ENCODE results near the gene FAM180A.
"Not testable (repeated sequence)": the region's sequence is repeated elsewhere in the genome, so short reads cannot be mapped to it uniquely, and the experiment has no call there.

FAM180A gene

DNA sequence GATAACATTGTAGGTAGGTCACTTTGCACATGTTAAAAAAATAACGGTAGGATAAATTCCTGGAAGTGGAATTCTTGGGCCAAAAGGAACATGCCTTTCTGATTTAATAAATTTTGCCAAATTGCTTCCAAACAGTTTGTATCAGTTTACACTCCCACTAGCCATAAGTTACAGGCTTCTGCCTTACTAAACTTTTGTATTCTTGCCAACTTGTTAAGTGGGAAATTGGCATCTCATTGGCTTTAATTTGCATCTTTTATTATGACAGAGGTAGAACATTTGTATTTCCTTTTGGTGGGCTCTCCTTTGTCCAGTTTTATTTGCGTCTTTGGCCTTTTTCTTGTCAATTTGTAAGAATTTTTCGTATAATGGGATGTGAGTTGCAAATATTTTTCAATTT lies 38.3 kb upstream of the FAM180A start:
- Histone ChIP-seq H3K9me3 (ENCODE audit: control insufficient read depth in 5 of 5, low read length in 5 of 5) (no peaks in the 10 kb centered on the region), H3K9ac (ENCODE audit: low read length in 5 of 5) (no peak overlapping the region), H3K27ac (ENCODE audit: low read depth, low read length) (no peak overlapping the region), H3K4me3 (ENCODE audit: low read depth in 1 of 5, low read length in 5 of 5) (no peak overlapping the region), H3K4me1 (ENCODE audit: control insufficient read depth in 5 of 5, insufficient read depth in 5 of 5, low read length in 5 of 5) (peaks cover 0 to 27% (median 17%) of the 10 kb centered on the region in 5 donors), H3K36me3 (ENCODE audit: control insufficient read depth in 5 of 5, insufficient read depth in 5 of 5, low read length in 5 of 5) (no peaks in the 10 kb centered on the region), H3K27me3 (ENCODE audit: control insufficient read depth in 5 of 5, insufficient read depth in 4 of 5, low read length in 5 of 5) (no peaks in the 10 kb centered on the region)

DNA sequence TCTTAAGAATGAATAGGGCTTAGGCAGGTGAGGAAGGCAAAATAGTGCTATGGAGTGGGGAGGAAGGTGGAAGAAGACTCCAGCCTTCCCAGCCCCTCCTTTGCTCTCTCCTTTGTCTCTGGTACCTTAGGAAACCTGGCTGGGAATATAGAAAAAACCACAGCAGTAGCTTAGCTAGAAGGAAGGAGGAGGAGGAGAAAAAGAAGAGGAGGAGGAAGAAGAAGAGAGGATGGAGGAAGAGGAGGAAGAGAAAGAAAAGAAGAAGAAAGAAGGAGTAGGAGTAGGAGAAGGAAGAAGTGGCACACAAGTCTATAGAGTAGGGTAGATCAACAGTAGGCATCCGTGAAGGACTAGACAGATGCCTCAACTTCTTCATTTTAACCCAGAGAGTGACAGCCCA lies 36.5 kb upstream of the FAM180A start:
- H3K4me3 ChIP-seq (ENCODE audit: low read depth in 1 of 5, low read length in 5 of 5): no peak overlapping the region
- H3K9ac ChIP-seq (ENCODE audit: low read length in 5 of 5): no peak overlapping the region
- no peak overlapping the region for H3K27ac ChIP-seq (ENCODE audit: low read depth, low read length)
- no peaks in the 10 kb centered on the region for H3K36me3 ChIP-seq (ENCODE audit: control insufficient read depth in 5 of 5, insufficient read depth in 5 of 5, low read length in 5 of 5)
- peaks cover 0 to 12% (median 5%) of the 10 kb centered on the region in 5 donors for H3K4me1 ChIP-seq (ENCODE audit: control insufficient read depth in 5 of 5, insufficient read depth in 5 of 5, low read length in 5 of 5)
- H3K9me3 ChIP-seq (ENCODE audit: control insufficient read depth in 5 of 5, low read length in 5 of 5): no peaks in the 10 kb centered on the region
- H3K27me3 ChIP-seq (ENCODE audit: control insufficient read depth in 5 of 5, insufficient read depth in 4 of 5, low read length in 5 of 5): no peaks in the 10 kb centered on the region

DNA sequence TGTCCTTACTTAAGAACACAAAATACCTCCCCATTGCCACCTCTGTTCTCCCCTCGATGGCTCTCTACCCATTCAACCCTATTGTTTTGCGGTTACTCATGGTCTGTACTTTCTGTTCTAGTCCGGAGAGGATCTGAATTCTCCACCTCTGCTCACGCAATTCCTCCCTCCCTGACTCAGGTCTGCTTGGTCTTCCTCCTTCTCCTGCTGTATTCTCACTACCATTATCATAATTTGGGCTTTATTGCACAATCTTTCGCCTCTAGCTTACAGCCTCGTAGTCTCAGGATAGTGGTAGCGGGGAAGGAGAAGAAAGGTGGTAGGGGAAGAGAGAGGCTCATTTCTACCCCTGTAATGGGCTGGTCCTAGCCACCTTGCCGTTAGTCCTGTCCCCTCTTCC lies 35.4 kb upstream of the FAM180A start:
- Histone ChIP-seq H3K4me3 (ENCODE audit: low read depth in 1 of 5, low read length in 5 of 5) (no peak overlapping the region), H3K4me1 (ENCODE audit: control insufficient read depth in 5 of 5, insufficient read depth in 5 of 5, low read length in 5 of 5) (peaks cover 0 to 5% (median 0%) of the 10 kb centered on the region in 5 donors), H3K9me3 (ENCODE audit: control insufficient read depth in 5 of 5, low read length in 5 of 5) (no peaks in the 10 kb centered on the region), H3K27ac (ENCODE audit: low read depth, low read length) (no peak overlapping the region), H3K36me3 (ENCODE audit: control insufficient read depth in 5 of 5, insufficient read depth in 5 of 5, low read length in 5 of 5) (no peaks in the 10 kb centered on the region), H3K9ac (ENCODE audit: low read length in 5 of 5) (no peak overlapping the region), H3K27me3 (ENCODE audit: control insufficient read depth in 5 of 5, insufficient read depth in 4 of 5, low read length in 5 of 5) (no peaks in the 10 kb centered on the region)

DNA sequence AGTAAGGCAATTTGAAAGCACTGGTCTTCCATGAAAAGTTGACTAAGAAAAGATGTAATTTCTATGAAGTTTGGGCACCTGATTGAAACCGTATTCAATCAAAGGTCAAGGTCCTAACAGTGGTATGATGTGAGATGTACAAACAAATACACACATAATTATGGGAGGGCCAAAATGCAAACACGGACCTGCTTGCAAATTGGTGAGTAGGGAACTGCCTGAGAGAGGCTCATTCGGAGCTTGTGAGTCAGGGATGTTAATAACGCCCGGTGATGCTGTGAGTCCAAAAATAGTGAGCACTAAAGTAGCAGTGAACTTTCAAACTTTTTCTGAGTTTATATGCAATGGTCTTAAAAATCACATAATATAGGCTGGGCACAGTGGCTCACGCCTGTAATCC lies 34.2 kb upstream of the FAM180A start:
- peaks cover 0 to 5% (median 0%) of the 10 kb centered on the region in 5 donors for H3K4me1 ChIP-seq (ENCODE audit: control insufficient read depth in 5 of 5, insufficient read depth in 5 of 5, low read length in 5 of 5)

DNA sequence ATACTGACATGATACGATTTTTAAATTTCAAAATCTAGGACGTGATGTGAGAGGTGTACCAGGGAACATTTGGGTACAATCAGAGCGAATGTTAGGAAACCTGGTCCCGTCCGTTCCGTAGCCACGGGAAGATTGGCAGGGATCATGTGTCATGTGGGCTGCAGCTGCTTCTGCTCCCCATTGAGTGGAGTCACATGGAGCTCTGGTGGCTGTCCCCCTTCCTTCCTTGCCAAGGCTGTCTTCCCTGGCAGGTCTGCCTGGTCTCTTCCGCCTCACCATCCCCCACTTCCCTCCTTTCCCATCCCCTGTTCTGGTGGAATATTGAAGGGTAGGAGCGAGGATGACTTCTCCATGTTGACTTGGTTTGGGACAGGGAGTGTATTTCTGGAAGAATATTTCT lies 33.8 kb upstream of the FAM180A start:
- H3K4me3 ChIP-seq (ENCODE audit: low read depth in 1 of 5, low read length in 5 of 5): no peak overlapping the region
- no peak overlapping the region for H3K27ac ChIP-seq (ENCODE audit: low read depth, low read length)
- no peaks in the 10 kb centered on the region for H3K27me3 ChIP-seq (ENCODE audit: control insufficient read depth in 5 of 5, insufficient read depth in 4 of 5, low read length in 5 of 5)
- H3K9ac ChIP-seq (ENCODE audit: low read length in 5 of 5): no peak overlapping the region
- peaks cover 0 to 6% (median 0%) of the 10 kb centered on the region in 5 donors for H3K9me3 ChIP-seq (ENCODE audit: control insufficient read depth in 5 of 5, low read length in 5 of 5)
- no peaks in the 10 kb centered on the region for H3K36me3 ChIP-seq (ENCODE audit: control insufficient read depth in 5 of 5, insufficient read depth in 5 of 5, low read length in 5 of 5)
- H3K4me1 ChIP-seq (ENCODE audit: control insufficient read depth in 5 of 5, insufficient read depth in 5 of 5, low read length in 5 of 5): peaks cover 0 to 5% (median 0%) of the 10 kb centered on the region in 5 donors

More for the DNA sequence above, 34.2 kb upstream of the FAM180A start:
- no peak overlapping the region for H3K27ac ChIP-seq (ENCODE audit: low read depth, low read length)
- H3K4me3 ChIP-seq (ENCODE audit: low read depth in 1 of 5, low read length in 5 of 5): no peak overlapping the region
- H3K27me3 ChIP-seq (ENCODE audit: control insufficient read depth in 5 of 5, insufficient read depth in 4 of 5, low read length in 5 of 5): no peaks in the 10 kb centered on the region
- peaks cover 0 to 6% (median 0%) of the 10 kb centered on the region in 5 donors for H3K9me3 ChIP-seq (ENCODE audit: control insufficient read depth in 5 of 5, low read length in 5 of 5)
- no peaks in the 10 kb centered on the region for H3K36me3 ChIP-seq (ENCODE audit: control insufficient read depth in 5 of 5, insufficient read depth in 5 of 5, low read length in 5 of 5)
- H3K9ac ChIP-seq (ENCODE audit: low read length in 5 of 5): no peak overlapping the region

DNA sequence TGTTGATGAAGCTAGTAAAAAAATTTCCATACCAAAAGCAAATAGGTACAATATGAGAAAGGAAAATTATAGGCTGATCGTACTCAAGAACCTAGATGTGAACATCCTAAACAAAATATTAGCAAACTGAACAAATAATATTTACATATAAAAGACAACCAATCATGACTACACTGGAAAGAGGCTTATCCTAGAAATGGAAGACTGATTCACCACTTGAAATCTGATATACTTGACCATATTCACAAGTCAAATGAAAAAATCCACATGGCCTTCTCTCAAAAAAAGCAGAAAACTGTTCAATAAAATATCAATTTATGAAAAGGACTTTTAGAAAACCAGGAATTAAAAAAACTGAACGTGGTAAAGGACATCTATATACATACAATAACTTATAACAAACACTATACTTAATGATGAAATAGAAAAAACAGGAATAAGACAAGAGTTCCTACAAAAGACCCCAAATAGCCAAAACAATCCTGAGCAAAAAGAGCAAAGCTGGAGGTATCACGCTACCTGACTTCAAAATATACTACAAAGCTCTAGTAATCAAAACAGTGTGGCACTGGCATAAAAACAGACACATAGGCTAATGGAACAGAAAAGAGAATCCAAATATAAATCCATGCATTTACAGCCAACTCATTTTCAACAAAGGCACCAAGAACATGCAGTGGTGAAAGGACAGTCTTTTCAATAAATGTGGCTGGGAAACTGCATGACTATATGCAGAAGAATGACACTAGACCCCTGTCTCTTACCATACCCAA lies 29.2 kb upstream of the FAM180A start:
- Histone ChIP-seq H3K27me3 (ENCODE audit: control insufficient read depth in 5 of 5, insufficient read depth in 4 of 5, low read length in 5 of 5) (no peaks in the 10 kb centered on the region), H3K9me3 (ENCODE audit: control insufficient read depth in 5 of 5, low read length in 5 of 5) (peaks cover 0 to 6% (median 0%) of the 10 kb centered on the region in 5 donors), H3K9ac (ENCODE audit: low read length in 5 of 5) (no peak overlapping the region), H3K27ac (ENCODE audit: low read depth, low read length) (no peak overlapping the region), H3K36me3 (ENCODE audit: control insufficient read depth in 5 of 5, insufficient read depth in 5 of 5, low read length in 5 of 5) (no peaks in the 10 kb centered on the region), H3K4me3 (ENCODE audit: low read depth in 1 of 5, low read length in 5 of 5) (no peak overlapping the region), H3K4me1 (ENCODE audit: control insufficient read depth in 5 of 5, insufficient read depth in 5 of 5, low read length in 5 of 5) (peaks cover 0 to 16% (median 0%) of the 10 kb centered on the region in 5 donors)

DNA sequence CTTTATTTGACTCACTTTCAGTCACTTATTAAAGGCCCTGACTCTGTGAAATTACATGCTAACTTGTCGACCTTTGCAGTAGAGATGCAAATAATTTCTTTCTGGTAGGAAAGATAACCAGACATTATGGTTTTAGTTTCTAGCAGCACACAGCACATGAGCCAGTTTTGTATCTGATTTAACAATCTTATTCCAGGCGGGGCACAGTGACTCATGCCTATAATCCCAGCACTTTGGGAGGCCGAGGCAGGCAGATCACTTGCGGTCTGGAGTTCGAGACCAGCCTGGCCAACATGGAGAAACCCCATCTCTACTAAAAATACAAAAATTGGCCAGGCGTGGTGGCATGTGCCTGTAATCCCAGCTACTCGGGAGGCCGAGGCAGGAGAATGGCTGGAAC lies 27.3 kb upstream of the FAM180A start:
- H3K27me3 ChIP-seq (ENCODE audit: control insufficient read depth in 5 of 5, insufficient read depth in 4 of 5, low read length in 5 of 5); H3K27ac ChIP-seq (ENCODE audit: low read depth, low read length); H3K4me3 ChIP-seq (ENCODE audit: low read depth in 1 of 5, low read length in 5 of 5); H3K9me3 ChIP-seq (ENCODE audit: control insufficient read depth in 5 of 5, low read length in 5 of 5); H3K9ac ChIP-seq (ENCODE audit: low read length in 5 of 5); H3K36me3 ChIP-seq (ENCODE audit: control insufficient read depth in 5 of 5, insufficient read depth in 5 of 5, low read length in 5 of 5): not testable (repeated sequence)
- H3K4me1 ChIP-seq (ENCODE audit: control insufficient read depth in 5 of 5, insufficient read depth in 5 of 5, low read length in 5 of 5): peaks cover 0 to 12% (median 0%) of the 10 kb centered on the region in 5 donors

DNA sequence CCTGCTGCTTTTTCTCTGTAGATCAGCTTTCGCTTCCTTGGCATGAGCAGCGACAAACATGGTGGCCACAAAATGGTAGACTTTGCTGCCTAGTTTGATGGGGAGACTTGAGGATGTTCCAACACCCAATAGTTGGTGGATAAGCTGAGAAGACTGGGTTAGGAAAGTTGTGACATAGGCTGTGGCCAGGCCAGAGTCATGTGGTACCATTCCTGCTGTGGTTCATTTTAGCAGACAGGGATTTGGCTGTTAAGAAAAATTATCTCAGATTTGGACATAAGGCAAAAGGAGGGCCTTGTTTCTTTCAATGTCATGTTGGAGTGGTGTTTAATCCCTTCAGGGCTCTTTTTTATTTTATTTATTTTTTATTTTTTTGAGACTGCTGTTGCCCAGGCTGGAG lies 26.6 kb upstream of the FAM180A start:
- Histone ChIP-seq H3K9me3 (ENCODE audit: control insufficient read depth in 5 of 5, low read length in 5 of 5) (peaks cover 0 to 6% (median 0%) of the 10 kb centered on the region in 5 donors), H3K4me3 (ENCODE audit: low read depth in 1 of 5, low read length in 5 of 5) (no peak overlapping the region), H3K9ac (ENCODE audit: low read length in 5 of 5) (no peak overlapping the region), H3K27ac (ENCODE audit: low read depth, low read length) (no peak overlapping the region), H3K4me1 (ENCODE audit: control insufficient read depth in 5 of 5, insufficient read depth in 5 of 5, low read length in 5 of 5) (peaks cover 0 to 12% (median 0%) of the 10 kb centered on the region in 5 donors), H3K27me3 (ENCODE audit: control insufficient read depth in 5 of 5, insufficient read depth in 4 of 5, low read length in 5 of 5) (no peaks in the 10 kb centered on the region), H3K36me3 (ENCODE audit: control insufficient read depth in 5 of 5, insufficient read depth in 5 of 5, low read length in 5 of 5) (no peaks in the 10 kb centered on the region)

DNA sequence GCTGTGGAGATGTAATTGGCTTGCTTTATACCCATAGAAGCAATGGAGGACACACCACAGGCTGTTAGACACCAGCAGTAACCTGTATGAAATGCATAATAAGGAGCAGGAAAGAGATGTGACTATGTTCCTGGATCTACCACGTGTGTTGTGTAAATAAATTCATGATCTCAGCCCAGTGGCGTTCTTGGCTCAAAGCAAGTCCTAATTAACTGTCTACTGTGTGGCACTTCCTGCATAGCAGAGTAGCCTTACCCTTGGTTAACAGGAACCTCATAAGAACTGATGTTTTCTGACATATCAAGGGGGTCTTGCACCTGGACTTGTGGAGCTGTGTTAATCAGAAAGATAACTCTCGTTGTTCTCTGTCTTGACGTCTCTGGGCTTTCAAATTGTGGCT lies 25.7 kb upstream of the FAM180A start:
- H3K9me3 ChIP-seq (ENCODE audit: control insufficient read depth in 5 of 5, low read length in 5 of 5): peaks cover 0 to 6% (median 0%) of the 10 kb centered on the region in 5 donors
- no peaks in the 10 kb centered on the region for H3K27me3 ChIP-seq (ENCODE audit: control insufficient read depth in 5 of 5, insufficient read depth in 4 of 5, low read length in 5 of 5)
- H3K4me3 ChIP-seq (ENCODE audit: low read depth in 1 of 5, low read length in 5 of 5): no peak overlapping the region
- H3K9ac ChIP-seq (ENCODE audit: low read length in 5 of 5): no peak overlapping the region
- H3K4me1 ChIP-seq (ENCODE audit: control insufficient read depth in 5 of 5, insufficient read depth in 5 of 5, low read length in 5 of 5): peaks cover 0 to 12% (median 0%) of the 10 kb centered on the region in 5 donors
- no peak overlapping the region for H3K27ac ChIP-seq (ENCODE audit: low read depth, low read length)
- no peaks in the 10 kb centered on the region for H3K36me3 ChIP-seq (ENCODE audit: control insufficient read depth in 5 of 5, insufficient read depth in 5 of 5, low read length in 5 of 5)

DNA sequence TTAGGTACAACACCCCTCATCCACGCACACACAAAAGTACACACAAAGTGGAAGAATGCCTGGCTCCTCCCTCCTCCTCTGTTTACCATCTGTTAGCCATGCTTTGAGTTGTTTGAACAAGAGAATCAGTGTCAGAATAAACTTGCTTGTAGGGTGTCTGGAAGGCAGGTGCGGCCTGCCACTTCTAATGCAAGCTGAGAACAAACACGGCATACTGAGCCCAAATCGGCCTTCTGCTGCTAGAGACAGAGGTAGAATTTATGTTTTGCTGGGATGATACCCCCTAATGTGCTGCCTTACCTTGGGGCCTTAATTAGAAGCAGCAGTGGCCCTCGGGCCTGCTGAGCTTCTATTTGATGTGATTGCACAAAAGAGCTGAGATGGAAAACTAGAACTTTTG lies 24.9 kb upstream of the FAM180A start:
- Histone ChIP-seq H3K9ac (ENCODE audit: low read length in 5 of 5) (no peak overlapping the region), H3K4me3 (ENCODE audit: low read depth in 1 of 5, low read length in 5 of 5) (no peak overlapping the region), H3K36me3 (ENCODE audit: control insufficient read depth in 5 of 5, insufficient read depth in 5 of 5, low read length in 5 of 5) (no peaks in the 10 kb centered on the region), H3K9me3 (ENCODE audit: control insufficient read depth in 5 of 5, low read length in 5 of 5) (peaks cover 0 to 6% (median 0%) of the 10 kb centered on the region in 5 donors), H3K4me1 (ENCODE audit: control insufficient read depth in 5 of 5, insufficient read depth in 5 of 5, low read length in 5 of 5) (peaks cover 0 to 14% (median 2%) of the 10 kb centered on the region in 5 donors), H3K27ac (ENCODE audit: low read depth, low read length) (no peak overlapping the region), H3K27me3 (ENCODE audit: control insufficient read depth in 5 of 5, insufficient read depth in 4 of 5, low read length in 5 of 5) (no peaks in the 10 kb centered on the region)

All from subcutaneous abdominal adipose tissue (tissue), 5 donors.